Activated CD8-positive, alpha-beta memory T cell treated with anti-CD3 and anti-CD28 coated beads, Interleukin-2, amount 50 U/mL, for 24 hours (primary cell): ENCODE results near the gene MMP19.
"Not testable (repeated sequence)": the region's sequence is repeated elsewhere in the genome, so short reads cannot be mapped to it uniquely, and the experiment has no call there.

Source experiments
- DNase-seq: peaks from one replicate; pipeline ENCODE4 v3.0.0-alpha.2; 2020; ENCODE audit errors: extremely low read depth

MMP19 gene, protein sequence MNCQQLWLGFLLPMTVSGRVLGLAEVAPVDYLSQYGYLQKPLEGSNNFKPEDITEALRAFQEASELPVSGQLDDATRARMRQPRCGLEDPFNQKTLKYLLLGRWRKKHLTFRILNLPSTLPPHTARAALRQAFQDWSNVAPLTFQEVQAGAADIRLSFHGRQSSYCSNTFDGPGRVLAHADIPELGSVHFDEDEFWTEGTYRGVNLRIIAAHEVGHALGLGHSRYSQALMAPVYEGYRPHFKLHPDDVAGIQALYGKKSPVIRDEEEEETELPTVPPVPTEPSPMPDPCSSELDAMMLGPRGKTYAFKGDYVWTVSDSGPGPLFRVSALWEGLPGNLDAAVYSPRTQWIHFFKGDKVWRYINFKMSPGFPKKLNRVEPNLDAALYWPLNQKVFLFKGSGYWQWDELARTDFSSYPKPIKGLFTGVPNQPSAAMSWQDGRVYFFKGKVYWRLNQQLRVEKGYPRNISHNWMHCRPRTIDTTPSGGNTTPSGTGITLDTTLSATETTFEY

GRCh38 chr12:55842681-55843429 lies at the start of gene MMP19:
MMP19 (minus strand) TSS chr12:55842936; CDS start chr12:55842830, 106 bp downstream.
- DNase-seq = no peak

DNA sequence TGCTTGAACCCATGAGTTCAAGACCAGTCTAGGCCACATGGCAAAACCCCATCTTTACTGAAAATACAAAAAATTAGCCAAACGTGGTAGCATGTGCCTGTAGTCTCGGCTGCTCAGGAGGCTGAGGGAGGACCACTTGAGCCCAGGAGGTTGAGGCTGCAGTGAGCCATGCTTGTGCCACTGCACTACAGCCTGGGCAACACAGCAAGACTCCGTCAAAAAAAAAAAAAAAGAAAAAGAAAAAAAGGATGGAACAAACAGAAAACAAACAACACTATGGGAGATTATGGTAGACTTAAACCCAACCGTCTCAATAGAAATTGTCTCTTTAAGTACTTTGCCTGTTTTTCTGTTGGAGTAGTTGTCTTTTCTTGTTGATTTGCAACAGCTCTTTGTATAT lies 48.6 kb upstream of the MMP19 start:
- no peak for DNase-seq

DNA sequence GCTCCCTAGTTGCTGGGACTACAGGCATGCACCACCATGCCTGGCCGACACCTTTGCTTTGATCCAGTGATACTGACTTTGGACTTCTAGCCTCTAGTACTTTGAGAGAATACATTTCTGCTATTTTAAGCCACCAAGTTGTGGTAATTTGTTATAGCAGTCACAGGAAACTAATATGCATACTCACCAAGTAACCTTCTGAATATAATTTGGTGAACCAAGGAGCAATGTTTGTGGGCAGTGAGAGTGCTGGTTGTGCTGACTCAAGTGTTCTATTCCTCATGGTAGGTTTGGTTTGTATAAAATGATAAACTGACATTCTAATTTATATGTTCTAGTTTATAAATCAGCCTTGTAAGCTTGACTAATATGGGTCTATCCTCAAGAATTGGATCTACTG lies 42.4 kb upstream of the MMP19 start:
- no peak for DNase-seq

- no peak for DNase-seq
Measured at GRCh38 chr12:55877824-55878223, 35.1 kb upstream of the MMP19 start.

DNA sequence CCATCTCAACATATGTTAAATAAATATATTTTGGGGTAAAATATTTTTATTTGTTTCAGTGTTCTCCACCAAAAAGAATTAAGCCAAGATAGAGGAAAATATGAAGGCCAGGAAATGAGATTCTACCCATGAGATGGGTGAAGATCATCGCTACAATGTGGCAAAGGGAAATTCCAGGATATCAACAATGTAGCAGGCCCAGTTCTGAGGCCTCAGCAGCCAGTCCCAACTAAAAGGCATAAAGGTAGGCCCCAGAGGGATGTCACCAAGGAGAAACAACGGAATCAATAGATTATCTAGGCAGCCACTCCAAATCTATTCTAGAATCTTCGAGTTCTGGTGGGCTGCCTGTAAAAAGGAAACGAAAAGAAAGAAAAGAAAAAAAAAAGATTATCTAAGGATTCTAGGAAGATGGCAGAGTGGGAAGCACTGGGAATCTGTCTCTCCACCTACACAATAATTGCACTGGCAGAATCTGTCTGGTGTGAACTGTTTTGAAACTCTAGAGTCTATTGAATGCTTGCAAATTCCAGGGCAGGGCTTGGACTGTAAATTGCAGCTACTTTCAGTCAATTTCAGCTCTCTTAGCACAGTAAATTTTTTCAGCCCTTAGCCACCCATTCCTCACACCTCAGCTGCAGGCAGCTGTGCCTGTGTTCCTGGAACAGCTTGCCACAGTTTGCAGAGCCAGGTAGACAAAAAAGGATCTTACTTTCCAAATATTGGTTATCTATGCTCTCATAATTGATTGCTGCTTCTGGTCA lies 33.1 kb upstream of the MMP19 start:
- no peak for DNase-seq

GRCh38 chr12:55874443-55874842 lies 31.7 kb upstream of the MMP19 start:
- no peak for DNase-seq

DNA sequence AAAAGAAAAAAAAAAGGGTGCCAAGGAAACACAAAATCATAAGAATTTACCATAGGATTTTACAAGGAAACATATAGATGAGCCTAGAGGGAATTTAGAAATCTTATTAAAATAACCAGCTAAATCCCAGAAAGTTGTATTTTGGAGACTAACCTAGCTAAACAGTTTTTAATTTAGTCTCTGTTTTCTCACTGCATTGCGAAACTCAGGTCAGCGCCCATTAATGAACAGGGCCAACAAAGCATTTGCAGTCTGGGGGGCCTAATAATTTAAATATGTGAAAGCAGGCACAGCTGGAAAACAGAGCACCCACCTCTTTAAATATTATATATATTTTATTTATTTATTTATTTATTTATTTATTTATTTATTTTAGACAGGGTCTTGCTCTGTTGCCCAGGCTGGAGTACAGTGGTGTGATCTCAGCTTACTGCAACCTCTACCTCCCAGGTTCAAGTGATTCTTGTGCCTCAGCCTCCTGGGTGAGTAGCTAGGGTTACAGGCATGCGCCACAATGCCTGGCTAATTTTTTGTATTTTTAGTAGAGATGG lies 23.8 kb upstream of the MMP19 start:
- not testable (repeated sequence) for DNase-seq

DNA sequence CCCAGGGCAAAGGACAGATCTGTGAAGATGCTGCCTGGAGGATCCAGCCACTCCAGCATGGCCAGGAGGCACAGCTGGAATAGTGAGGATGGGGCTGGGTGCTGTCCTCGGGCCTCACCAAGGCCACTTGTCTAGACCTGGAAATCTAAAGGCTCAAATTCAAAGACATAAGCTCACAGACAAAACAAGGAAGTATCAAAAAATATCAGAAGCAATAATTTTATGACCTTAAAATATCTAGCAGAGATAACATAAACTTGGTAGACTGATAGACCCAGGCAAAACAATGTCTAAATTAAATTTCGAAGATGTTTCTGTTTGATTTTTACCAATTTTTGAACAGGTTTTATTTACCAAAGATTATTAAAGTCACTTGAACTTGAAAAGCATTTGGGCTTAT lies 22.6 kb upstream of the MMP19 start:
- DNase-seq = no peak

- DNase-seq = not testable (repeated sequence)
Measured at GRCh38 chr12:55862931-55863330, 20.2 kb upstream of the MMP19 start.

- no peak for DNase-seq
Measured at GRCh38 chr12:55862286-55862685, 19.6 kb upstream of the MMP19 start.

DNA sequence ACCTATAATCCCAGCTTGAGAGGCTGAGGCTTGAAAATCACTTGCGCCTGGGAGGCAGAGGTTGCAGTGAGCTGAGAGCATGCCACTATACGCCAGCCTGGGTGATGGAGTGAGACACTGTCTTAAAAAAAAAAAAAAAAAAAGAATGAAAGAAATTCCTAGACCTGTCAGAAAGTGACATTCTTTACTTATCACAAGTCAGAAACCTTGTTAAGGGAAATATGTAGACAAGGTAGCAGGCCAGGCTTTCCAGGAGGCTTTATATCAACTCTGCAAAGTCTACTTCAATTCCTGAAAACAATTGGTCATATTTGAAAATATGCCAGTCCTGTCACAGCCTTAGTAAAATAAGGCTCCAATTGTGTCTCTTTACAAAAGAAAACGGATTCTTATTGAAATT lies 19.1 kb upstream of the MMP19 start:
- DNase-seq = no peak

- no peak for DNase-seq
Measured at GRCh38 chr12:55861396-55861795, 18.7 kb upstream of the MMP19 start.

- no peak for DNase-seq
Measured at GRCh38 chr12:55852740-55853139, 10.0 kb upstream of the MMP19 start.

DNA sequence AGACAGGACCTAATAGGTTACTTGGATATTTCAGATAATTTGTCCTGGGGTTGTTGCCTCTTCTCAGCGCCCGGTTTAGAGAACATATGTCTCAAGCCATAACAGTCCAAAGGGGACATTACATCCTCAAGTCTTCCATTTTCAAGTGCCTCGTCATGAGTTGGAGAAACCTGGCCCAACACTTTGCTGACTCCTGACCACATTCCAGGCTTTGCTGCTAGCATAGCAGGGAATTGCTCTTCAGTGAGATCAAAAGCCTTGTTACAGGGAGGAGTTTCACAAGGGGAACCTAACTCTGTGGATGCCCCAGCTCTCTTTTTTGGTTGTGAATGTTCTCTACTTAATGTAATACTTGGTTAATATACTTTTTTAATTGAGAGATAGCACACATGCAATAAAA lies 8.2 kb upstream of the MMP19 start:
- no peak for DNase-seq

GRCh38 chr12:55850401-55850800 lies 7.7 kb upstream of the MMP19 start:
- no peak for DNase-seq

- no peak for DNase-seq
Measured at GRCh38 chr12:55849616-55850343, 7.0 kb upstream of the MMP19 start.

GRCh38 chr12:55847603-55848291 lies 5.0 kb upstream of the MMP19 start:
- no peak for DNase-seq

- DNase-seq = no peak
Measured at GRCh38 chr12:55847033-55847432, 4.3 kb upstream of the MMP19 start.

DNA sequence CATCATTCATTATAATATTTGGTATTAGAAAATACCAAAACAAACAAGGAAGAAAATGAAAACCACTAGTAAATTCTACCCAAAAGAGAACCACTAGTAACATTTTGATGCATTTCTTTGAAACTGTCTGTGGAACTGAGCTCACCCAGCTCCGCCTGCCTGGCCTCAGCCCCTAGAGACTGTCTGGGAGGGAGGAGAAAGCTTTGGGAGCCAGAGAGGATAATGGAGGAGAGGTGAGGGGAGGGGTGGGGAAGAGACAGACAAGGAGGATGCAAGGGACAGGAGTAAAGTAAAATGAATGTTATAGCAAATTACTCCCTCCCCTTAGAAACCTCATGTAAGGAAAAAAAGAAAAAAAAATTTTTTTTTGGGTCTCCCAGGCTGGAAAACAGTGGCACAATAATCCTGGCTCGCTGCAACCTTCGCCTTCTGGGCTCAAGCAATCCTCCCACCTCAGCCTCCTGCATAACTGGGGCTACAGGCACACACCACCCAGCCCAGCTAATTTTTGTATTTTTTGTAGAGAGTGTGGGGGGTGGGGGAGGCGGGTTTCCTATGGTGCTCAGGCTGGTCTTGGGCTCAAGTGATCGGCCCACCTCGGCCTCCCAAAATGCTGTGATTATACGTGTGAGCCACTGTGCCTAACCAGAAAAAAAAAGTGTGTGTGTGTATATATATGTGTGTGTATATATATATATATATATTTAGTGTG lies 3.2 kb upstream of the MMP19 start:
- no peak for DNase-seq

DNA sequence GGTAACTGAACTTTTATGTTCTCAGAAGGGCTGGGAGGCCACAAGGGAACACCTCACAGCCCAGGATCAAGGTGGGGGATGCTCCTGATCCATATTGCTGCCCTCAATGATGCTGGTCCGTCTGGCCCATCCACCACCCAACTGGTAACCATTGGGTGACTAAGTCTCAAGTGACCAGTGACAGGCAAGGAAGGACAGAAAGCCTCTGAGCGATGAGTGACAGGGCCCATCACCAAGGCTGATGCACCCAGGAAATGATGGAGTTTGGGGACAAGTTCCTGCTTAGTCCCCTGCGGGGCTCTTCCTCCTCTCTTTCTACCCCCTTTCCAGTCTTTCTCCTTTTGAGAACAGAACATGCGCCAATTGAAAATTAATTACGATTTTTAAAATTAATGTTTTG lies 2.6 kb upstream of the MMP19 start:
- no peak for DNase-seq
